NCI-H128 (cell line): ENCODE results near the gene SERPINB1.
"Not testable (repeated sequence)": the region's sequence is repeated elsewhere in the genome, so short reads cannot be mapped to it uniquely, and the experiment has no call there.

Source experiments
- DNase-seq: peaks from one replicate; lab custom pipeline; 2025; ENCODE audit not compliant: unreplicated experiment; lab: John Stamatoyannopoulos, UW

Gene SERPINB1

DNA sequence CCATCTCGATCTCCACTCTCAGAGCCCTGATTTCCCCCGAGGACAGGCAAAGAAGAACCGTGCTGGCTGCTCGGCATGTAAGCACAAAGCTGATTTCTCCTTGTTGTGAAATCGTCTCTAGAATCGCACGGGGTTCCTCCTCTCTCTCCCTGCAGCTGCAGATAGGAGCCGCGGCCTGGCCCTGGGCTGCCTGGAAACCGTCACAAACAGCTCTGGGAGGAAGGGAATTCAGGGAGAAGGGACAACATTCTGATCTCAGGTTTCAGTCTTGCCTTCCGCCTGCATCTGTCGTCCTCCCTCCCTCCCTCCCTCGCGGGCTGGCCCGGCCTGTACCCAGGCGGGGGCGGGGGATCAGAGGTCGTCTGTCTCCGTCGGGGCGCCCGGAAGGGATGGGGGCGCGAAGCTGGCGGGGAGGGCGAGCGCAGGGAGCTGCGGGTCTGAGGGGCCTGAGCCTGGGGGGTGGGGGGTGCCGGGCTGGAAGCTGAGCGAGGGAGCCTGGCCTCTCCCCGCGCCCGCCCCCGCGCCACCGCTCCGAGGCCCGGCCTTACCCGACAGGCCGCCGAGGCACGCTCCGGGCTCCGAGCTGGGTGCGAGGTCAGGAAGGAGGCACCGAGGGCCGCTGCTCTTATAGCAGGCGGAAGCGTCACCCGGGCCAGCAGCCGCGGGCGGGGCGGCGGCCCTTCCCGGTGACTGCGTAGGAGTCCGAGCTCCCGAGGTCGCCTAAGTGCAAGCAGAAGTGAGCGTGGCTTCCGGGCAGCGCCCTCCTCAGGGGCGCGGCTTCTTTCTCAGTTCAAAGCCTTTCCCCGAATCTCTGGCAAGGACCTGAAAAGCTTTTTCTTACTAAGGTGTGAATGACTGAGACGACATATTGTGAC is at the start of gene SERPINB1:
TSS of gene SERPINB1 (minus strand) at position 600 of the 875 bp plus-strand sequence. CDS start 1,277 bp downstream, outside the sequence.
- peak; percentile 56 for DNase-seq

DNA sequence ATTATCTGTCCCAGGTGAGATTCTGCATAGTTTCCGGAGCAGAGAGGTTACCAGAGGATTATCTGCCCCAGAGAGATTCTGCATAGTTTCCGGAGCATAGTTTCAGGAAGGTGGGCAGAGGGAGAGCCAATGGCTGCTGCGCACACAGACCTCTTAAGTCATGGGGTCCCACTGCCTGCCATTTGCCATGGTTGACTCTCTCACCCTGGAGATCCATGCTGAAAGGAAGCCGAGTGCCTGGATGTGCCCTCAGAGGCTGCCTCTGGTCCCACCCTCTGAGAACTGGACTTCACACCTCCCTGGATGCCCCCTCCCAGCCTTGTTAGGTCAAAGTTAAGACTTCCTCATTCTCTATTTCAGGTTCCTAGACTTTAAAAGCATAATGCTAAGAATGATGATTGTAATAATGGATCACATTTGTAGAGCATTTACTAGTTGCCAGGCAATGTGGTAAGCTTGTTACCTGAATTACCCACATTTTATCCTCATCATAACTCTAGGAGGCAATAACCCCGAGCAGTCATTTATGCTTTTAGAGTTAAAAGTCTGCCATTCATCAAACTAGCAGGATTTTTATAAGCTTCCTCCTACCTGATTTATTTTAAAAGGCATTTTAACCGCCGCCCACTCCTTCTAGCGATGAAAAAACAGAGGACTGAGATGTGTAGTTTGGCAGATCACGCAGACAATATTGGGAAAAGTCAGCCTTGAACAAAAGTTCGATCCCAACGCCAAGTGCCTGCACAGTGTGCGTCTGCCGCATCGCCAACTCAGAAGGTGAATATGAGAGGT is 49.5 kb upstream of the SERPINB1 start:
- no peak for DNase-seq

DNA sequence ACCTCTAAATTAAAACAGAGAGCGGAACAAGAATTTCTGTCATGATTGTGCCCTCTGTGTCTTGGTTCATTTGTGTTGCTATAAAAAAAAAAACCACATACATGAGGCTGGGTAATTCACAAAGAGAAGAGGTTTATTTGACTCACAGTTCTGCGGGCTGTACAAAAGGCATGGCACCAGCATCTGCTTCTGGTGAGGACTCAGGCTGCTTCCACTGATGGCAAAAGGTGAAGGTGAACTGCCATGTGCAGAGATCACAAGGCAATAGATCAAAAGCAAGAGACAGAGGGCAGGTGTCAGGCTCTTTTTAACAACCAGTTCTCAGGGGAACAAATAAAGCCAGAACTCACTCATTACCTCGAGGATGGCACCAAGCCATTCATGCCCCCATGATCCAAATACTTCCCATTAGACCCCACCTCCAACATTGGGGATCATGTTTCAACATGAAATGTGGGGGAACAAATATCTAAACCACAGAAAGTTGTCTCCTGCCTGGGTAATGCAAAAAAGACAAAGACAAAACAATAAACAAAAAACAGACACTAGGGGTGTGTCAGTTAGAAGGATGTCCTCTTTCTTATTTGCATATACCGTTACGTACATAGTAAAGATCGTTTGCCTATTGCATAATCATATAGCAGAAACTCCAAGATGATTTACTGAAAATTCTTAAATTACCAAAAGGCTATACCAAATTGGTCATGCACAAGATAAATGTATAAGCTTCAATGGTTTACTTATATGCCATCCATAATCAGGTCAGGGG is 44.5 kb upstream of the SERPINB1 start:
- DNase-seq: no peak

DNA sequence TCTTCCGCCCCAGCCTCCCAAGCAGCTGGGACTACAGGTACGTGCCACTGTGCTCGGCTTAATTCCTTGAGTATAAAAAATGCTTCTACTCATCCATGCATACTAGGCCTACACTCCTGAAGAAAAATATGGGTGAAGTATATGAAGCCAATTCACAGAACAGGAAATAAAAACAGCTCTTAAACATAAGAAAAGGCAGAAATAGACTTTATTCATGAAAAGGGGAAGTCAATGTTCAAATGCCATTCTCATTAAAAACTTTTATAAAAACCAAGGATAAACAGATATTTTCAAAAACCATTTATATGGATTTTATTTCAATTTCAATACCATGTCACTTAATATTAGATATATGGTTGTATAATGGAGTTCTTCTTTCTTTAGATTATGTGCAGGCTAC is 43.1 kb upstream of the SERPINB1 start:
- DNase-seq: no peak

DNA sequence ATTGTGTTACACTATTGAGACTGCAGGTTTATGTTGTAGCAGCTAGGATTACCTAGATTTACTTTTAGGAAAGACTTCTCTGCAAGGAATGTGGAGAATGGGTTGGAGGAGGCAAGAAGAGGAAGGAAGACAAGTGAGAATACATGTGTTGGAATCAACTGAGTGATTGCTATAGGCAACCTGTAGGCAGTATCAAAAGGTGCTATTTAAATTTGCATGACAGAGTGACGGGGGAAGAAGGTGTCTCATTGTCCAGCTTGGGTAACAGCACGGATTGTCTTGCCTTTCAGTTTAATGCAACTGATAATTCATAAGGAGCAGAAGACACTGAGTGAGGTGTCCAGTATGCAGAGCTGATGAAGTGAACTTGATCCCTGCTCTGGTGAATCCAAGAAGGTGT is 42.0 kb upstream of the SERPINB1 start:
- no peak for DNase-seq

DNA sequence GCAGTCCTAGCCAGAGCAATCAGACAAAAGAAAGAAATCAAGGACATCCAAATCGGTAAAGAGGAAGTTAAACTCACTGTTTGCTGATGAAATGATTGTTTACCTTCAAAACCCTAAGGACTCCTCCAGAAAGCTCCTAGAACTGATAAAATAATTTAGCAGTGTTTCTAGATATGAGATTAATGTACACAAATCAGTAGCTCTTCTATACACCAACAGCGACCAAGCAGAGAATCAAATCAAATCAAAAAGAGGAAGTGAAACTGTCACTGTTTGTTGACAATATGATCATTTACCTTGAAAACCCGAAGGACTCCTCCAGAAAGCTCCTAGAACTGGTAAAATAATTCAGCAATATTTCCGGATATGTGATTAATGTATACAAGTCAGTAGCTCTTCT is 39.8 kb upstream of the SERPINB1 start:
- no peak for DNase-seq

DNA sequence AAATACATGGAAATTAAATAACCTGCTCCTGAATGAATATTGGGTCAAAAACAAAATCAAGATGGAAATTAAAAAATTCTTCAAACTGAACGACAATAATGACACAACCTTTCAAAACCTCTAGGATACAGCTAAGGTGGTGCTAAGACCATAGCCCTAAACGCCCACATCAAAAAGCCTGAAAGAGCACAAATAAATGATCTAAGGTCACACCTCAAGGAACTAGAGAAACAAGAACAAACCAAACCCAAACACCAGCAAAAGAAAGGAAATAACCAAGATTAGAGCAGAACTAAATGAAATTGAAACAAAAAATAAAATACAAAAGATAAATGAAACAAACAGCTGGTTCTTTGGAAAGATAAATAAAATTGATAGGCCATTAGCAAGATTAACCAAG is 38.5 kb upstream of the SERPINB1 start:
- DNase-seq: not testable (repeated sequence)

DNA sequence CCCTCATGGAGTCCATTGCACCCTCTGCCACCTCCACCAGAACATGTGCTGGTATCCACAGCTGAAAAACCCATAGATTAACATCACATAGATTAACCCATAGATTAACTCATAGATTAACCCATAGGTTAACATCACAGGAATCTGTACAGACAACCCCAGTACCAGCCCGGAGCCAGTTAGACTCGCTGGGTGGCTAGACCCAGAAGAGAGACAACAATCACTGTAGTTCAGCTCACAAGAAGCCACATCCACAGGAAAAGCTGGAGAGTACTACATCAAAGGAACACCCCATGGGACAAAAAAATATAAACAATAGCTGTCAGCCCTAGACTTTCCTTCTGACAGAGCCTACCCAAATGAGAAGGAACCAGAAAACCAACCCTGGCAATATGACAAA is 36.3 kb upstream of the SERPINB1 start:
- DNase-seq: no peak

DNA sequence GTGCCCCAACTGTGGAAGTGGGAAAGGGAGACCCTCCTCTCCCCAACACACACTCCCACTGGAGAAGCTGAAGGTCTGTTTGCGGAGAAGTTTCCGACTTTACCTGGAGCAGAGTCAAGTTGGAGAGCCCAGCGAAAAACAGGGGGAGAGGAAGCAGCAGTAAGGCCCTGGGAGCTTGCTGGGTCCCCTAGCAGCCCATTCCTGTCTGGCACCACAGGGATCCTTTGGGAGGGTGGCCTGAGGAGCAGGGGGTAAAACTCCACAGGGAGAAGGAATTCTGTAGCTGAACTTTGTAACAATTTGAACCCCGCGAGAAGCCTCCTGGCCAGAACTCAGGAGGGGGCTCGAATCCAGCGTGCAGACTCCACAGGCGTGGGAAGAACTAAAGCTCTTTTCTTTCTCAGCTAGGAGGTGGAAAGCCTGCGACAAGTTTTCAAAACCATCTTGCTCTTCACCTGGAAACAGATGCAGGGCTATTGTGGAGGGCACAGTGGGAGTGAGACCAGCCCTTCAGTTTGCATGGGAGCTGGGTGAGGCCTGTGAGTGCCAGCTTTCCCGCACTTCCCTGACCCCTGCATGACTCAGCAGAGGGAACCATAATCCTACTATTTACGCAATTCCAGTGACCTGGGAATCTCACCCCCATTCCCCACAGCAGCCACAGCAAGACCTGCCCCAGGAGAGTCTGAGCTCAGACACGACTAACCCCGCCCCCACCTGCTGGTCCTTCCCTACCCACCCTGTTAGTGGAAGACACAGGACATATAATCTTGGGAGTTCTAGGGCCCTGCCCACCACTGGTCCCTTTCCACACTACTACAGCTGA is 35.6 kb upstream of the SERPINB1 start:
- DNase-seq: no peak

DNA sequence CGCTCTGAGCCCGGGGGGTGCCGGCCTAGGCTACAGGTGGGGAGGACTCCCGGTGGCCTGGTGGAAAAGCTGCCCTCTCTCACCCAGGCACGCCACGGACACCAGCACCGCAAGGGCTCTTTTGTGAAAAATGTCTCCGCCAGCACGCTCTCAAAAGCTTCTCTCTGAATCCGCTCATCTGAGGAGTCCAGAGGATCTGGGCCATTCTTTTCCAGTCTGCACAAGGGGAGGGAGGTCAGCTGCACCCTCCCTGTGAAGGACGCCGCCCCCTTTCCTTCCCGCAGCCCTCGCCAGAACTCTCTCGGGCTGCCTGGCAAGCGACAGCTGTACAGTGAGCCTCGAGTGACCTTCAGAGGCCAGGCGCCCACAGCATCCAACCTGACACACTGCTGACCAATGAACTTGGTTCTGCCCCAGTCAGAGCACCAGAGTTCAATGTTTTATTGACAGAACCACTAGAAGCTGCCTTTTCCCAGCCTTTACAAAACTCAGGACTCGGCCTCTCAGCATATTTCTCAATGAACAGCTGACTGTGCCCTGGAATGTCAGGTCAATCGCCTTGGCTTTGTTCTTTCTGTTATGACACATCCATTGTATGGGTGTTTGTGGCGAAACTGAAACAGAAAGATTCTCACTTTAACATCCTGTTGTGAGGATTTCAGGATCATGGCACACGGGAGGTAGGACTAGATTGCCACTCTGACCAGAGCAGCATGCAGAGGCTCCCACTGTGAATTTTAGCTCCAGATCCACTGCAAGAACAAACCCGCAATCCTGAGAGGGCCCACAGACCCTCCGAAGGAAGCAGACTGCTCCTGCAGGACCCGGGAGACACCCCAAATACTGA is 34.8 kb upstream of the SERPINB1 start:
- DNase-seq: no peak

DNA sequence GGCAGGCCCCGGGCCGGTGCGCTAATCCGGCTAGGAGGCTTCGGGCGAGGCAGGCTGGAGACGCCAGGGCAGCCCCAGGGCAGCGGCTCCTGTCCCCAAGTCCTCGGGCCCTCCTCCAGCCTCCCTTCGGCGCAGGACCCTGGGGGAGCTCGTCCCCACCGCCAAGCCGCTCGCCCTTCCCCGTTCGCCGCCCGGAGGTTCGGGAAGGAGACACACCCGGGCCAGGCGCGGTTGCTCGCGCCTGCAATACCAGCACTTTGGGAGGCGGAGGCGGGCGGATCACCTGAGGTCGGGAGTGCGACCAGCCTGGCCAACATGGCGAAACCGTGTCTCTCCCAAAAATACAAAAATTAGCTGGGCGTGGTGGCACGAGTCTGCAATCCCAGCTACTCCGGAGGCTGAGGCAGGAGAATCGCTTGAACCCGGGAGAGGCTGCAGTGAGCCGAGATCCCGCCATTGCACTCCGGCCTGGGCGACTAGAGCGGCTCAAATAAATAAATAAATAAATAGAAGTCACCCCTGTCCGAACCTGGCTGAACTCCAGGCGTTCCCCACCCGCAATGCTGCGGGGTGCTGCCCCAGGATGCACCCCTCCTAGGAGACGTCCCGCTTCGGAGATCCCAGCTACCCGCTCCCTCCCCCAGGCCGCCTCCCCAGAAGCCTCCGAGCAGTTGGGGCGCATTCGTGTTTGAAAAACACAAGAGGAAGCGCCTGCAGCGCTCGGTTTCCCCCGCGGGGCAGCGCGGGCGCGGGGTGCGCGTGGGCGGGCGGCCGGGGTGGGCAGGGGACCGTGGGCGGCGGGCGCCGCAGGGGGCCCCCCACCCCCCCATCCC is 33.9 kb upstream of the SERPINB1 start:
- no peak for DNase-seq

DNA sequence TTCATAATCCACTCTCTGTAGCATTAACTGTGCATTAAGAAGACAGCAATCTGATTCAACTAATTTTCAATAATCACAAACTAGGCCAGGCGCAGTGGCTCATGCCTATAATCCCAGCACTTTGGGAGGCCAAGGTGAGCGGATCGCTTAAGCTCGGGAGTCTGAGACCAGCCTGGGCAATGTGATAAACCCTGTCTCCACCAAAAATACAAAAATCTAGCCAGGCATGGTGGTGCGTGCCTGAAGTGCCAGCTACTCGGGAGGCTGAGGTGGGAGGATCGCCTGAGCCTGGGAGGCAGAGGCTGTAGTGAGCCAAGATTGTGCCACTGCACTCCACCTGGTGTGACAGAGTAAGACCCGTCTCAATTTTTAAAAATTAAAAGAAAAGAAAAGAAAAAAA is 32.0 kb upstream of the SERPINB1 start:
- DNase-seq: no peak

DNA sequence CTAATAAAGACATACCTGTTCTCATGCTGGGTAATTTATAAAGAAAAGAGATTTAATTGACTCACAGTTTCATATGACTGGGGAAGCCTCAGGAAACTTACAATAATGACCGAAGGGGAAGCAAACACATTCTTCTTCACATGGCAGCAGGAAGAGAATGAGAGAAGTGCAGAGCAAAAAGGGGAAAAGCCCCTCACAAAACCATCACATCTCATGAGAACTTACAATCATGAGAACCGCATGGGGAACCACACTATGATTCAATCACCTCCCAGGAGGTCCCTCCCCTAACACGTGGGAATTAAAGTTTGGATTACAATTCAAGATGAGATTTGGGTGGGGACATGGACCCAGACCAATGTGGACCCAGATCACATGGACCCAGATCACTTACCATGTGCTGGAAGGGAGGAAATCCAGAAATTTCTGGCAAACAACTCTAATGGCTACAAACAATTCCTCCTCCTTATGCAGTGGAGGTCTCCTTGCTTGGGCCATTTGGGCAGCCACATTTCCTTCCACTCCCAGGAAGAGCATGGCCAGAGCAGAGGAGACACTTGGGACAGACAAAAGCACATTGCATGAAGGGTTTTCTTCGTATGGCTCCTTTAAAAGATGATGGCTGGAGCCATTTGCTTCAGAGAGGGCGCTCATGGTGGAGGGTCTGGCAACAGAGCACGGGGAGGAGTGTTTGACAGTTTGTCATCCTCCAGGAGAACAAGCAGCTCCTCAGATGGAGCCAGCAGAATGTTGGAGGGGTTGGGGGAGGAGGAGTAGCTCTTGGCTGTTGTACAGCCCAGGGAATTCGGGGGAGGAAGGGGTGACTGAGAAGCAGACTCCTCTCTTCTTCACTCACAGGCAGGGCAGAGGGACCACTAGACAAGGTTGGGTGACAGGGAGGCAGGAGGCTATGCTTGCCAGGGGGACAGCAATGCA is 31.0 kb upstream of the SERPINB1 start:
- no peak for DNase-seq

DNA sequence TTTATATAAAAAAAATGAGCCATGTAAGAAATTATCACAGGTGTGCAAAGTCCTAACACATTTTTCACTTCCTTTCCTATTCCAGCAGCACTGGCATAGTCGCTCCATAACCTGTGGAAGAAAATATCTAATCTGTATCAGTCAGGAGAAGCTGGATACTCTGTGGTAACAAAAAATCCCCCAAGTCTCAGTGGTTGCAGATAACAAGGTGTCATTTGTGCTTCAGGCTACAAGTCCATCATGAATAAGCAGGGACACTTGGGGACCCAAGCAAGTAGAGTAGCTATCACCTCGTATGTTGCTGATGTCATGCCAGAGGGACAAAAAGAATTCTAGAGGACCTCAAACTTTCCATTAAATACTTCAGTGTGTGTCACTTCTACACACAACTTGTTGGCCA is 30.3 kb upstream of the SERPINB1 start:
- no peak for DNase-seq

DNA sequence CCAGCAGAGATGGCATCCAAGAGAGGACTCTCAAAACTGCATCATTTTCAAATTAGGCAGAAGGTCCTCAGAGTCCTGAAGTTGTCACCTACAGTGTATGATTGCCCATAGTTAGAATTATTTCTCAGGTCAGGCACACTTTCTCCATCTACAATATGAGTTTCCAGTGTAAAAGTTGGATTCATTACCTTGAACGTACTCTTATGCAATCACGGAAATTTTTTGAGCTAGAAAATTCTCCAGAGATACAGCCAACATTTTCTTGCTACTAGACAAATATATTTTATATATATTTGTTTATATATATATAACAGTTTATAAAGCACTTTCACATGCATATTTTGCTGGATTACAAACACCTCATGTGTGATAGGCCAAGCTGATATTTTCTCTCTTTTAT is 29.4 kb upstream of the SERPINB1 start:
- no peak for DNase-seq

DNA sequence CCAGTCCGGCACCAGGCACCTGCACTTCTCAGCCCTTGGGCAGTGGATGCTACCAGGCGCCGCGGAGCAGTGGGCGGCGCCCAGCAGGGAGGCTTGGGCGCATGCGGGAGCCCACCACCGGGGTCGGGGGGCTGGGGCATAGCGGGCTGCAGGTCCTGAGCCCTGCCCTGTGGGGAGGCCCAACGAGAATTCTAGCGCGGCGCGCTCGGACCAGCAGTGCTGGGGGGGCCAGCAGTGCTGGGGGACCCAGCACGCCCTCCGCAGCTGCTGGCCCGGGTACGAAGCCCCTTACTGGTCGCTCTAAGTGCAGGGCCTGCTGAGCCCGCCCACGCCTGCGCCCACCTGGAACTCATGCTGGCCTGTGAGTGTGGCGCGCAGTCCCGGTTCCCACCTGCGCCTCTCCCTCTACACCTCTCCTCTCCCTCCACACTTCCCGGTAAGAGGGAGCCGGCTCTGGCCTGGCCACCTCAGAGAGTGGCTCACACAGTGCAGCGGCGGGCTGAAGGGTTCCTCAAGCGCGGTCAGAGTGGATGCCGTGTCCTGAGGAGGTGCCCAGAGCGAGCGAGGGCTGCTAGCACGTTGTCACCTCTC is 28.5 kb upstream of the SERPINB1 start:
- DNase-seq: no peak

DNA sequence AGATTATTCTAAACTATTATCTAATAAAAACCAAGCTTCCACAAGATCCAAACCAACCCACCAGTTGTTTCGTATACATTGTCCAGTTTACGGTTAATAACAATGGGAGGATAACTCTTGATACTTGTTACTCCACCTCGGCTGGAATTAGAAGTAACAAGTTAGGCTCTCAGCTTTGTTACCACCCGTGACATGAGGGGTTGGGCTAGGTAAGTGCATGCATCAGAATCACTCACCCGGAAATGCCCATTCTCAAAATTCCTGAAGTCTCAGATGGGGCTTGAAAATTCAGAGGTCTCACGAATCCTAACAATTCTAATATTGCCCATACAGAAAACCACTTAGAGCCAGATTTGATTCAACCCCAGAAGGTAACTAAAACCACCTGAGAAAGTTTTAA is 27.0 kb upstream of the SERPINB1 start:
- DNase-seq: no peak
